GM21381 (cell line): ENCODE data around the gene MAP3K5.
"Not testable (repeated sequence)": the region's sequence is repeated elsewhere in the genome, so short reads cannot be mapped to it uniquely, and the experiment has no call there.

Source experiments
- ATAC-seq: cut with Tn5 transposase; IDR thresholded peaks from one replicate; pipeline ENCODE4 v1.9.1; 2021; ENCODE audit warnings: mild to moderate bottlenecking, moderate library complexity; ENCODE audit not compliant: unreplicated experiment

Gene MAP3K5, protein sequence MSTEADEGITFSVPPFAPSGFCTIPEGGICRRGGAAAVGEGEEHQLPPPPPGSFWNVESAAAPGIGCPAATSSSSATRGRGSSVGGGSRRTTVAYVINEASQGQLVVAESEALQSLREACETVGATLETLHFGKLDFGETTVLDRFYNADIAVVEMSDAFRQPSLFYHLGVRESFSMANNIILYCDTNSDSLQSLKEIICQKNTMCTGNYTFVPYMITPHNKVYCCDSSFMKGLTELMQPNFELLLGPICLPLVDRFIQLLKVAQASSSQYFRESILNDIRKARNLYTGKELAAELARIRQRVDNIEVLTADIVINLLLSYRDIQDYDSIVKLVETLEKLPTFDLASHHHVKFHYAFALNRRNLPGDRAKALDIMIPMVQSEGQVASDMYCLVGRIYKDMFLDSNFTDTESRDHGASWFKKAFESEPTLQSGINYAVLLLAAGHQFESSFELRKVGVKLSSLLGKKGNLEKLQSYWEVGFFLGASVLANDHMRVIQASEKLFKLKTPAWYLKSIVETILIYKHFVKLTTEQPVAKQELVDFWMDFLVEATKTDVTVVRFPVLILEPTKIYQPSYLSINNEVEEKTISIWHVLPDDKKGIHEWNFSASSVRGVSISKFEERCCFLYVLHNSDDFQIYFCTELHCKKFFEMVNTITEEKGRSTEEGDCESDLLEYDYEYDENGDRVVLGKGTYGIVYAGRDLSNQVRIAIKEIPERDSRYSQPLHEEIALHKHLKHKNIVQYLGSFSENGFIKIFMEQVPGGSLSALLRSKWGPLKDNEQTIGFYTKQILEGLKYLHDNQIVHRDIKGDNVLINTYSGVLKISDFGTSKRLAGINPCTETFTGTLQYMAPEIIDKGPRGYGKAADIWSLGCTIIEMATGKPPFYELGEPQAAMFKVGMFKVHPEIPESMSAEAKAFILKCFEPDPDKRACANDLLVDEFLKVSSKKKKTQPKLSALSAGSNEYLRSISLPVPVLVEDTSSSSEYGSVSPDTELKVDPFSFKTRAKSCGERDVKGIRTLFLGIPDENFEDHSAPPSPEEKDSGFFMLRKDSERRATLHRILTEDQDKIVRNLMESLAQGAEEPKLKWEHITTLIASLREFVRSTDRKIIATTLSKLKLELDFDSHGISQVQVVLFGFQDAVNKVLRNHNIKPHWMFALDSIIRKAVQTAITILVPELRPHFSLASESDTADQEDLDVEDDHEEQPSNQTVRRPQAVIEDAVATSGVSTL (N-terminal part only)

DNA sequence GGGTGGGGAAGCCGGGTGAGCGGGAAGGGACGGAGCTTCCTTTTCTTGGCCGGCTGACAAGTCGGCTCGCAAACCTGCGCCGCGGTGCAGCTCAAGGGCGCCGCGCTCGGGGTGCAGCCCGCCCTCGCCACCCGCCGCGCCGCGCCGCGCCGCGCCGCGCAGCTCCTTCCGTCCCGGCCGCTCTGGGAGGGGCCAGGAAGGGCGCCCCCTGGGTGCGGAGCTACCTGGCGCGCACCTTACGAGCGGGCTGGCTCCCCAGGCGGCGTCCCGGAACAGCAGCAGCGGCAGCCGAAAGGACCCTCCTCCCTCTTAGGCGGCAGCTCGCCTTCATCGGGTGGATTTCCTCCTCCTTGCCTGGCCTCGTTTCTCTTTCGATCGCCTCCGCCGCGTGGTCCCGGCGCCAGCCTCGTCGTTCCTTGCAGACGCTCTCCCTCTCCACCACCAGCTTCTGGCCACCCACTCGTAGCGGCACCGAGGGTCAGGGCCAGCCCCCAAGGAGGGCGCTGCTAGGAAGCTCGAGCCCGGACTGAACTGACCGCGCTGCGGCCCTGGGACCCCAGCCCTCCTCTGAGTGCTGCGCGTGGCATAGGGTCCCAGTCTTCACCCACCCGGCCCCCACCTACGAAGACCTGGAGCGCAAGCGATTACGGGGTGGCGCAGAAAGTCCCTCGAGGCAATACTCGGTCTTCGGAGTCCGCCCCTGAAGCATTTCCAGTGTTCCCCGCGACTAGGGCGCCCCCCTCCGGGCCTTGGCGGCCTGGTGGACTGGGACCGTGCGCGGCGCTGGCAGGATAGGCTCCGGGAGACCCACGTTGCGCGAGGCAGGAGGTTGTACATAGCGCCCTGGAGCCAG lies at the start of gene MAP3K5:
Gene MAP3K5, minus strand, starts transcription at position 68 of the 853 bp plus-strand sequence. CDS start 320 bp downstream, outside the sequence.
- ATAC-seq: peak; percentile 63

DNA sequence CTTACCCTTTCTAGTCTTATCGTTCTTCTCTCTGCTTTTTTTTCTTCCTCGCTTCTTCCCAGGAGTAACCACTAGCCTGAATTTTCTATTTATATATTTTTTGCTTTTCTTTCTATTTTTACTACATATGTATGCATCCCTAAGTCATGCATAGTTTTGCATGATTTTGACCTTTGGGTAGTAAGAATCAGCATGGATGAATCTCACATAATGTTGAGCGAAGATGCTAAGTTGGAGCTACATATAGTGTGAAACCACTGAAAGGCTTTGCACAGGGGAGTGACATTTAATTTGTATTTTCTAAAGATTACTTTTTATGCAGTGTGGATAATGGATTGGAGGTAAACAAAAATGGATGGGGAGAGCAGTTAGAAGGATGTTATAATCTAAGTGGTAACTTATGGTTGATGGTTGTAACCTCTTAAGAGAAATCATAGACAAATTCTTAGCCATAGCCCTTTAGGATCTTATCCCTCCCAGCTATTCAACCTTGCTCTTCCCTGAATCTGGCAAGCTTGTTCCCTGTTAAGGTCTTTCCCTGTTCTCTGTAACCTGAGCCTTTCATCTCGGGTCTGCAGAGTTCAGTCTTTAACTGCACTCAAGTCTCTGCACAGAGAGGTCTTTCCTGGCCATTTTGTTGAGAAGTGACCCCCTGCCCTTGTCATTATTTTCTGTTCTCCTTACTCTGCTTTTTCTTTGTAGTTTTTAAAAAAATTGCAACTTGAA lies 48.2 kb upstream of the MAP3K5 start:
- ATAC-seq: no peak

DNA sequence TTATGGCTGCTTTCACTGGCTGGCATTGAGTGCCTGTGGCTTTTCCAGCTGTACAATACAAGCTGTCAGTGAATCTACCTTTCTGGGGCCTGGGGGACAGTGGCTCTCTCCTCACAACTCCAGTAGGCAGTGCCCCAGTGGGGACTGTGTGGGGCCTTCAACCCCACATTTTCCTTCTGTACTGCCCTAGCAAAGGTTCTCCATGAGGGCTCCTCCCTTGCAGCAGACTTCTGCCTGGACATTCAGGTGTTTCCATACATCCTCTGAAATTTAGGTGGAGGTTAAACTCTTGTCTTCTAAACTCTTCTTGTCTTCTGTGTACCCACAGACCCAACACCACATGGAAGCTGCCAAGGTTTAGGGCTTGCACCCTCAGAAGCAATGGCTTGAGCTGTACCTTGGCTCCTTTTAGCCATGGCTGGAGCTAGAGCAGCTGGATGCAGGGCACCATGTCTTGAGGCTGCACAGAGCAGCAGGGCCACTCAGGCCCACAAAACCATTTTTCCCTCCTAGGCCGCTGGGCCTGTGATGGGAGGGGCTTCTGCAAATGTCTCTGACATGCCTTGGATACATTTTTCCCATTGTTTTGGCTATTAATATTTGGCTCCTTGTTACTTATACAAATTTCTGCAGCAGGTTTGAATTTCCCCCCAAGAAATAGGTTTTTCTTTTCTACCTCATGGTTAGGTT lies 39.7 kb upstream of the MAP3K5 start:
- ATAC-seq: no peak

DNA sequence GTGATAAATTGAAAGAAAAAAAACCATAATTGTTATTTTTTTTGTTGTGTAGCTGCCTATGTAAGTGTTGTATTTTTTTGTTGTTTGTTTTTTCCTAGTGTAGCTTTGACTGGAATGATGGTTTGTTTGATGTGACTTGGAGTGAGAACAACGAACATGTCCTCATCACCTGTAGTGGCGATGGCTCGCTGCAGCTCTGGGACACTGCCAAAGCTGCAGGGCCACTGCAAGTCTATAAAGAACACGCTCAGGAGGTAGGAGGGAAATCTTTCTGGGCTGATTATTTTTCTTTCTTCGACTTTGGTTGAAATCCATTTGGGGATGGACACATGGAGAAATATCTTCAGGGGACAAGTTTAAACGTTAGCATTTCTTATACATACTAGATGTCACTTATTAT lies 33.9 kb upstream of the MAP3K5 start:
- ATAC-seq: no peak

DNA sequence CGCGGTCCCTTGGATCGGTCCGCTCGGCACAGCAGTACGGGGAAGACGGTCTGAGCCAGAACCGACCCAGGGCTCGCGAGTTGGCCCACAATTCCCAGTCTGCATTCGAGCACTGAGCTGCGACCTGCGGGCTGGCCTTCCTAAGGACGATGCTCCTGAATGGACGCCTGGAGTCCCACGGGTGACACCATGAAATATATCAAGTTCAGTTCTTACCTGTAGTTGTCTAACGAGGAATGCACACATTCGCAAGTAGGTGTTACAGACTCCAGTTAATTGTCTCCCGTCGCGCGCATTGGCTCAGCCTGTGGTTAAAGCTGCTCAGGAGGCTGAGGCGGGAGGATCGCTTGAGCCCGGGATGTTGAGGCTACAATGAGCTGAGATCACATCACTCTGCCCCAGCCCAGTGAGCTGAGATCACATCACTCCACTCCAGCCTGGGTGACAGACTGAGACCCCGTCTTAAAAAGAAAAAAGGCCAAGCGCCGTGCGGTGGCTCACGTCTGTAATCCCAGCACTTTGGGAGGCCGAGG lies 30.9 kb upstream of the MAP3K5 start:
- ATAC-seq: no peak

DNA sequence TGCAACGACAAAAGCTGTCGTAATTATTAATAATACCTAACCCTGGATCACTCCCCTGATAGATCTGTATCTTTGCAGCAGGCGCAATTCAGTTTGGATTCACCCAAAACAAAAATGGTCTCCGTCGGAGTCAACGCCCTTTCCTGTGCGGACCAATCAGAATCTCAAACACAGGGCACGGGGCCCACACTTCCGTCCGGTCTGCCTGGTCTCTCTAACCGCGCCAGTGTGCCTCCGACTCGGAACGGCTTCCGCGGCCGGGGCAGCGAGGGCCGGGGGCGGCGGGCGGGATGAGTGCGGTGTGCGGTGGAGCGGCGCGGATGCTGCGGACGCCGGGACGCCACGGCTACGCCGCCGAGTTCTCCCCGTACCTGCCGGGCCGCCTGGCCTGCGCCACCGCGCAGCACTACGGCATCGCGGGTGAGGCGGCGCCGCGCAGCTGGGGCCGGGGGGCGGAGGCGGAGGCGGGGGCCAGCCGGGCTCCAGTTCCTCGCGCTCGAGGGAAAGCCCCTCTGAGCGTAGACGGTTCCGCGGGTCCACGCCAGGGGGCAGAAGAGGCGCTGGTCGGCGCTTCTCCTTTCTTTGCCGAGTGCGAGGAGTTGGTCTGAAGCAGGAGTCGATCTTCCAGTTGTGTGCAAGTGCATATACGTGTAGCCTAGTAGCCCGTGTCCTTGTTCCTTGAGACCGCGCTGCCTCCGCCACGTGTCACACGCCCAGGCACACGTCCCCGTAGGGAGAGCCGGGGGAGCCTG lies 30.3 kb upstream of the MAP3K5 start, which contains the start of gene PEX7:
Gene PEX7, plus strand, starts transcription at position 217 of the 752 bp plus-strand sequence. Its CDS starts 74 bp downstream, at position 291.
- ATAC-seq: peak; percentile 94

DNA sequence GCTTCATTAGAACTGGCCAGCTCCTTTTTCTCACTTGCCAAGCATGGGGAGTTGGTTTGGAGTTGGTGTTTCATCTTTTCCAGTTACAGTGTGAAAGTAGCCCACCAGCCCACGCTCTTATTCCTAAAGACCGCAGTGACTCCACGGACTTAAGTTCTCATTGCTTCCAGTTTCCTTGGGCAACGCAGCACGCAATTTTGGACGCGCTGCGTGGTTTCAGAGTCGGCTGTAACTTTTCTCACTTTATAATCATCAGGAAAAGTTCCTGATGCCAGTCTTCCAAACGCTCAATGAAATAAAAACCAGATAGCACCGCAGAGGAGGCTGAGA lies 29.7 kb upstream of the MAP3K5 start:
- peak; percentile 6 for ATAC-seq

DNA sequence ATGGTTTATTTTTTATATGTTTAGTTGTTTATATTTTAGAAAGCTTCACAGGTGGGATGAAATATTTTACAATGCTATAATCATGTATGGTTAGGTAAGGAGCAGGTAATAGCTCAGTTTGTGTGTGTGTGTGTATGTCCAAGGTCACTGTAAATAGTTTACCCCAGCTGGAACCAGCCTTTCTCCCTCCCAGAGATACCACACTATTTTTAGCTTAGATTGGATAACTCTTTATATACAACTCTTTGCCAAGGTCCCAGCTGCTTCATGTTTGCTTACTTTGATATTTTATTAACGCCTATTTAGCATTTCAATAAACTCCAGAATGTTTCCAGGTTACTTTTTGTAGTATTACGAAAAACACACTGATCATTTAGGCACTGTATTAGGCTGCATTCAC lies 28.3 kb upstream of the MAP3K5 start:
- no peak for ATAC-seq

DNA sequence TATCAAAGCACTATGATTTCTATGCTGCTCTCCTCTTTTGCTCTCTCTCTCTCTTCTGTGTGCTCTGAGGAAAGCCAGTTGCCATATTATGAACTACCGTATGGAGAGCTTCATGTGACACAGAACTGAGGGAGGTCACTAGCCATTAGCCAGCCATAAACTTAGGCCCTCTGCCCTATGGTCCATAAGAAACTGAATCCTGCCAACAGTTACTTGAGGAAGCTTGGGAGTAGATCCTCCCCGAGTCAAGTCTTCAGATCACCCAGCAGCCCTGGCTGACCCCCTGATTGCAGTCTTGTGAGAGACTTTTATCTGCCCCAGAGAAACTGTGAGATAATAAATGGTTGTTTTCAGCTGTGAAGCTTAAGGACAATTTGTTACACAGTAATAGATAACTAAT lies 24.4 kb upstream of the MAP3K5 start:
- no peak for ATAC-seq

DNA sequence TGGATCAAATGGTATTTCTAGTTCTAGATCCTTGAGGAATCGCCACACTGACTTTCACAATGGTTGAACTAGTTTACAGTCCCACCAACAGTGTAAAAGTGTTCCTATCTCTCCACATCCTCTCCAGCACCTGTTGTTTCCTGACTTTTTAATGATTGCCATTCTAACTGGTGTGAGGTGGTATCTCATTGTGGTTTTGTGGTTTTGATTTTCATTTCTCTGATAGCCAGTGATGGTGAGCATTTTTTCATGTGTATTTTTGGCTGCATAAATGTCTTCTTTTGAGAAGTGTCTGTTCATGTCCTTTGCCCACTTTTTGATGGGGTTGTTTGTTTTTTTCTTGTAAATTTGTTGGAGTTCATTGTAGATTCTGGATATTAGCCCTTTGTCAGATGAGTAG lies 23.3 kb upstream of the MAP3K5 start:
- not testable (repeated sequence) for ATAC-seq

DNA sequence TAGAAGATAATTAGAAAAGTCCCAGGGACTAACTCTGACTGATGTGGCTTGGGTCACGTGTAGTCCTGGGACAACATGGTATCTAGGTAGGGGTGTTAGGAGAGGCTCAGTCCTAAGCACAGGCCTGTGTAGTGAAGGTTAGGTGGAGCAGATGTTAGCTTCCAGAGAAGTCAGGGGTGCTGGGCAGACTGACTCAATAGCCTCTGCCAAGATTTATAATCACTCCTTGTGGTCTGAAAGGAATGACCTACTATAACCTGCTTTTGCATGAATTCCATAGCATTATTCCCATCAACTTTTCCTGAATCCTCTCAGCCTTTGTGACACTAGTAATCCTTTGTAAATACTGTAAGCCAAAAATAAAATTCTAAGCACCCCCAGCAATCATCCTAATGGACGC lies 19.9 kb upstream of the MAP3K5 start:
- no peak for ATAC-seq

DNA sequence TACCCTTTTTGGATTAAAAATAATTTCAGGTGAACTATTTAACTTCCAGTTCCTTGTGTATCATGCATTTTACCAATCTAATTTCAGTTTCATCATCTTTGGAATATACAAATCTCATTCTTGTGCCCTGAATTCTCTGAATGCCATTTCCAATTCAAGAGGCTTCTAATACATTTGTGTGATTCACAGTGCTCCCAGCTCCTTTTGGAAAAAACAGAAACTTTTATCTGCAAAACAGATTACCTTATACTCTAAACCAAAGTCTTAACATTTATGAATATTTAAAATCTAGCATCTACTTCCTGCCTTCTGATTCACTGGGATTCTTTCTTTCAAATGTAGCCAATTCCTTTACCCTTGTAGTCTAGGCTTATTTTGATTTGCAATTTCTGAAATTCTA lies 19.0 kb upstream of the MAP3K5 start:
- no peak for ATAC-seq

DNA sequence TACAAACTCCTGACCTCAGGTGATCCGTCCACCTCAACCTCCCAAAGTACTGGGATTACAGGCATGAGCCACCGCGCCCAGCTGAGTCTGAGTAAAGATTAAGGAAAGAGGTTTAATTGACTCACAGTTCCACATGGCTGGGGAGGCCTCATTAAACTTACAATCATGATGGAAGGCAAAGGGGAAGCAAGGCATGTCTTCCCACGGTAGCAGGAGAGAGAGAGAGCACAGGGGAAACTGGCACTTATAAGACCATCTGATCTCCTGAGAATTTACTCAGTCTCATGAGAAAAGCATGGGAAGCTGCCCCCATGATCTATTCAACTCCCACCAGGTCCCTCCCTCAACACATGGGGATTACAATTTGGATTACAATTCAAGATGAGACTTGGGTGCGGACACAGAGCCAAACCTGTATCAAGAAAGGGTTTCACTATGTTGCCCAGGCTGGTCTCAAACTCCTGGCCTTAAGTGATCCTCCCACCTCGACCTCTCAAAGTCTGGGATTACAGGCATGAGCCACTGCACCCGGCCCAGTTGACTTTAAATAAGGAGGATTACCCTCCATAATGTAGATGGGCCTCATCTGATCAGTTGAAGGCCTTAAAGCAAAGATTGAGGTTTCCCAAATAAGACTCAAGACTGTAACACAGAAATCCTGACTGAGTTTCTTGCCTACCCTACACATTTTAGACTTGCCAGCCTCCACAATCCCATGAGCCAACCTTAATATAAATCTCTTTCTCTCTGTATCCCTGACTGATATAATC lies 17.0 kb upstream of the MAP3K5 start:
- no peak for ATAC-seq

DNA sequence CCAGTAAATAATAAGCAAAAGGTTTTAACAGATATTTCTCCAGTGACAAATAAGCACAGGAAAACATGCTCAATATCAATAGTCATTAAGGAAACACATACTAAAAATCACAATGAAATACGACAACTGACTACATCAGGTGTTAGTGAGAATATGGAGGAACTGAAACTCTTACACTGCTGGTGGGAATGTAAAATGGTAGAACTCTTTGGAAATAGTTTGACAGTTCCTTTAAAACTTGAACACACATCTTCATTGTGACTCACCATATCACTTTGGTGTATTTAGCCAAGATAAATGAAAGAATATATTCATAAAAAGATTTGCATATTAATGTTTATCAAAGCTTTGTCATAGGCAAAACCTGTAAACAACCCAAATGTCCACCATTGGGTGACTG lies 11.3 kb upstream of the MAP3K5 start:
- no peak for ATAC-seq

DNA sequence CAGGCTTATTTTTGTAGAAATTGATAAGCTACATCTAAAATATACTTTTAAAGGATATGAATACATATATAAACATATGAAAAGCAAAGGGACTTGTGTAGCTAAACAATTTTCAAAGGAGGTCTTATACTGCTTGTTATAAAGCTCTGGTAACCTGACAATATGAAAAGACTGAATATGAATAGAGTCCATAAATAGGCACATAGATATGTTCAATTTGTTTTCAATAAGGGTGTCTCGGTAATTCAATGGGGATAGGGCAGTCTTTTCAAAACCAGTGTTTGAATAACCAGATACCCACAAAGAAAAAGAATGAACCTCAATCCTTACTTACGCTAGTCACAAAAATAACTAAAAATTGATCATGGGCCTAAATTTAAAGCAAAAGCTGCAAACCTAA lies 9.3 kb upstream of the MAP3K5 start:
- no peak for ATAC-seq

DNA sequence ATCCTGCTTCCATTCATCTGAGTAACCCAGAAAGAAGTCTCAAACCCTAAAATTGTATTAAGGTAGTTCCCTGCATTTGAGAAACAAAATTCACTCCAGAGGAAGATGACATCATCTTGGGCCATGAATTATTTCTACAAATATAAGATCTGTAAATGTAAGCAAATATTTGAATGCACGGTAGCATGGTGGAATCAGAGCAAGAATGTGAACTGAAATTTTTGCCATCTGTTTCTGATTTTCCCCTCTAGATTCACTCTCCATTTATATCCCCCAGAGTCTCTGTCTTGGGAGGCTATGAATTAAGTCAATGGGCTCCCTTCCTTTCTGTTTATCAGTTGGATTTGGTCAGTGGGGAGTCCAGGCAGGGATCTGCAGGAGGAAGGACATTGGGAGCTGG lies 5.8 kb upstream of the MAP3K5 start:
- no peak for ATAC-seq

DNA sequence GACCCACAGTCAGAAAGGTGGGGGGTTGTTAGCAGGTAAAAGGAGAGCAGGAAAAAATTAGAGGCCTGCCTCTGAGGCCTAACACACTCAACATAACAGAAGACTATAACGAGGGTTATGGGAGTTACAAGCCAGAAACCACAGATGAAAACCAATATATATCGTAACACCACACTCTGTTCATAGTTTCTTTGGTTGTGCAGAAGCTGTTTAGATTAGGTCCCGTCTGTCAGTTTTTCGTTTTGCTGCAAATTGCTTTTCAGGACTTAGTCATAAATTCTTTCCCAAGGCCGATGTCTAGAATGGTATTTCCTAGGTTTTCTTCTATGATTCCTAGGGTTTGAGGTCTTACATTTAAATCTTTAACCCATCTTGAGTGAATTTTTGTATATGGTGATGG lies 3.7 kb upstream of the MAP3K5 start:
- ATAC-seq: no peak
